OCI-LY1 (cell line): ENCODE measurements around the gene MERTK.

ENCODE experiments used
- H2AFZ ChIP-seq: fragments of 200-600 bp; sonication (generic), shearing (Covaris generic); 2 replicates; pipeline ENCODE4 v1.6.0; 2014; ENCODE audit warnings: antibody characterized with exemption, mild to moderate bottlenecking, low read length
- H3F3A ChIP-seq: fragments of 200-600 bp; sonication (generic), shearing (Covaris generic); 2 replicates; pipeline ENCODE4 v1.6.0; 2014; ENCODE audit warnings: mild to moderate bottlenecking, antibody characterized with exemption, low read length, moderate library complexity; ENCODE audit not compliant: insufficient read depth
- H3K27ac ChIP-seq: fragments of 200-600 bp; sonication (generic); 2 replicates; pipeline ENCODE4 v1.5.1; 2014; ENCODE audit warnings: low read length, mixed run types, mild to moderate bottlenecking, low read depth; ENCODE audit not compliant: poor library complexity, severe bottlenecking
- H3K27me3 ChIP-seq: fragments of 200-600 bp; sonication (generic); 2 replicates; pipeline ENCODE4 v1.6.0; 2014; ENCODE audit warnings: antibody characterized with exemption, mild to moderate bottlenecking, low read length, moderate library complexity; ENCODE audit not compliant: insufficient read depth
- H3K36me3 ChIP-seq: fragments of 200-600 bp; sonication (generic); 2 replicates; pipeline ENCODE4 v1.6.1; 2014; ENCODE audit warnings: mild to moderate bottlenecking, antibody characterized with exemption, low read length, moderate library complexity, mixed read lengths; ENCODE audit not compliant: insufficient read depth
- H3K4me1 ChIP-seq: fragments of 200-600 bp; sonication (generic); 2 replicates; pipeline ENCODE4 v1.5.1; 2014; ENCODE audit warnings: mild to moderate bottlenecking, low read length, moderate library complexity; ENCODE audit not compliant: insufficient read depth, severe bottlenecking
- H3K4me2 ChIP-seq: fragments of 200-600 bp; sonication (generic), shearing (Covaris generic); 2 replicates; pipeline ENCODE4 v1.6.1; 2014; ENCODE audit warnings: low read length
- H3K4me3 ChIP-seq: fragments of 200-600 bp; sonication (generic); 2 replicates; pipeline ENCODE4 v1.5.1; 2014; ENCODE audit warnings: low read length, low read depth, mild to moderate bottlenecking, mixed read lengths; ENCODE audit not compliant: poor library complexity, severe bottlenecking
- H3K79me2 ChIP-seq: fragments of 200-600 bp; shearing (Covaris generic); 2 replicates; pipeline ENCODE4 v1.6.1; 2016; ENCODE audit warnings: mixed run types, low read length, mixed read lengths; ENCODE audit not compliant: insufficient read depth
- H3K9ac ChIP-seq: fragments of 200-600 bp; sonication (generic), shearing (Covaris generic); 2 replicates; pipeline ENCODE4 v1.6.1; 2014; ENCODE audit warnings: mild to moderate bottlenecking, low read length, mixed read lengths
- H3K9me2 ChIP-seq: fragments of 200-600 bp; sonication (generic), shearing (Covaris generic); 2 replicates; pipeline ENCODE4 v1.6.1; 2014; ENCODE audit warnings: low read depth, mild to moderate bottlenecking, low read length, mixed read lengths
- H3K9me3 ChIP-seq: fragments of 200-600 bp; shearing (Covaris generic); 2 replicates; pipeline ENCODE4 v1.6.1; 2014; ENCODE audit warnings: low read length, mixed read lengths
- H4K20me1 ChIP-seq: fragments of 200-600 bp; sonication (generic), shearing (Covaris generic); 2 replicates; pipeline ENCODE4 v1.6.0; 2016; ENCODE audit warnings: mild to moderate bottlenecking, low read length; ENCODE audit not compliant: insufficient read depth
- EZH2 ChIP-seq: fragments of 200-600 bp; sonication (generic), shearing (Covaris generic); IDR thresholded peaks from 2 replicates; pipeline ENCODE4 v1.8.0; 2017; ENCODE audit warnings: borderline replicate concordance, mixed run types, mild to moderate bottlenecking, antibody characterized with exemption, low read length, moderate library complexity, mixed read lengths
- TF ChIP-seq, protein P1 (sequence below): fragments of 200-600 bp; sonication (generic), shearing (Covaris generic); IDR thresholded peaks from 2 replicates; pipeline ENCODE4 v1.5.1; 2017; ENCODE audit warnings: mild to moderate bottlenecking, antibody characterized with exemption, low read length, moderate library complexity, mixed read lengths

MERTK gene

DNA sequence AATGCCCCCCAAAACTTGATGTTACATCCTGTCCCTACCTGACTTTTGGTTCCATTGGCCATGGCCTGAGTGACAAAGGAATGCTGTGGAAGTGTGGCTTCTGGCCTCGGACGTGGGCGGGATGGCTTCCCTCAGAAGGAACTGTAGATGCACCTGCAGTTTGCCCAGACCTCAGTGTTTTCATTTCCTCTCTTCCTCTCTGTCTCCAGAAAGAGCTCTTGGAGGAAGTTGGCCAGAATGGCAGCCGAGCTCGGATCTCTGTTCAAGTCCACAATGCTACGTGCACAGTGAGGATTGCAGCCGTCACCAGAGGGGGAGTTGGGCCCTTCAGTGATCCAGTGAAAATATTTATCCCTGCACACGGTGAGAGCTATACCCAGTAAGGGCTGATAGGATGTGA is 95.6 kb downstream of the MERTK start:
- Histone ChIP-seq H3K4me1 (no peaks in the 10 kb centered on the region), H3K79me2 (no peaks in the 10 kb centered on the region), H3K4me2 (no peak overlapping the region), H3K9me2 (no peaks in the 10 kb centered on the region), H4K20me1 (no peaks in the 10 kb centered on the region), H3K9me3 (no peaks in the 10 kb centered on the region), H3K27ac (no peak overlapping the region), H3F3A (no peaks in the 10 kb centered on the region), H3K9ac (no peak overlapping the region), H3K27me3 (peaks cover 9% of the 10 kb centered on the region; the same call in 1 of the 2 replicates), H2AFZ (no peak overlapping the region), H3K36me3 (no peaks in the 10 kb centered on the region), H3K4me3 (no peak overlapping the region)
- TF ChIP-seq, protein P1, sequence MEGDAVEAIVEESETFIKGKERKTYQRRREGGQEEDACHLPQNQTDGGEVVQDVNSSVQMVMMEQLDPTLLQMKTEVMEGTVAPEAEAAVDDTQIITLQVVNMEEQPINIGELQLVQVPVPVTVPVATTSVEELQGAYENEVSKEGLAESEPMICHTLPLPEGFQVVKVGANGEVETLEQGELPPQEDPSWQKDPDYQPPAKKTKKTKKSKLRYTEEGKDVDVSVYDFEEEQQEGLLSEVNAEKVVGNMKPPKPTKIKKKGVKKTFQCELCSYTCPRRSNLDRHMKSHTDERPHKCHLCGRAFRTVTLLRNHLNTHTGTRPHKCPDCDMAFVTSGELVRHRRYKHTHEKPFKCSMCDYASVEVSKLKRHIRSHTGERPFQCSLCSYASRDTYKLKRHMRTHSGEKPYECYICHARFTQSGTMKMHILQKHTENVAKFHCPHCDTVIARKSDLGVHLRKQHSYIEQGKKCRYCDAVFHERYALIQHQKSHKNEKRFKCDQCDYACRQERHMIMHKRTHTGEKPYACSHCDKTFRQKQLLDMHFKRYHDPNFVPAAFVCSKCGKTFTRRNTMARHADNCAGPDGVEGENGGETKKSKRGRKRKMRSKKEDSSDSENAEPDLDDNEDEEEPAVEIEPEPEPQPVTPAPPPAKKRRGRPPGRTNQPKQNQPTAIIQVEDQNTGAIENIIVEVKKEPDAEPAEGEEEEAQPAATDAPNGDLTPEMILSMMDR: no peak
- no peak for TF ChIP-seq EZH2

DNA sequence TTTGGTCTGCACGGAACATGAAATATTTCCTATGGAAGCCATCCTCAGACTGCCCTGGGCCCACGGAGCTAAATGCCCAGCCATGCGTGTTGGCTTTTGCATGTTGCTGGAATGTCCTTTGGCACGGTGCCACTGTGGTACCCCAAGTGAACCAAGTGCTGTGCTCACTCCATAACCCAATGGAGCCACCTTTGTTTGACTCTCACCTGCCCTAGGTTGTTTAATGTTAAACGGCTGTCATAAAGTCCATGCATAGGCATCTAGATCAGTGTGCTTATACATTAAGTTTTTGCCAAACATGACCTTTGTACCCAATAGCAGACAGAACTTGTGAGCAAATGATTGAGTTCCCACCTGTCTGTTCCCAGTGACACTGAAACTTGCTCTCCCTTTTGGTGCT is 96.7 kb downstream of the MERTK start:
- Histone ChIP-seq H3F3A (no peaks in the 10 kb centered on the region), H3K27me3 (peaks cover 9% of the 10 kb centered on the region; the same call in 1 of the 2 replicates), H3K9me2 (no peaks in the 10 kb centered on the region), H3K9ac (no peak overlapping the region), H3K27ac (no peak overlapping the region), H3K4me3 (no peak overlapping the region), H3K9me3 (no peaks in the 10 kb centered on the region), H3K4me2 (no peak overlapping the region), H2AFZ (no peak overlapping the region), H3K4me1 (no peaks in the 10 kb centered on the region), H3K36me3 (no peaks in the 10 kb centered on the region), H3K79me2 (no peaks in the 10 kb centered on the region), H4K20me1 (no peaks in the 10 kb centered on the region)
- TF ChIP-seq, protein P1: no peak
- TF ChIP-seq EZH2: no peak

DNA sequence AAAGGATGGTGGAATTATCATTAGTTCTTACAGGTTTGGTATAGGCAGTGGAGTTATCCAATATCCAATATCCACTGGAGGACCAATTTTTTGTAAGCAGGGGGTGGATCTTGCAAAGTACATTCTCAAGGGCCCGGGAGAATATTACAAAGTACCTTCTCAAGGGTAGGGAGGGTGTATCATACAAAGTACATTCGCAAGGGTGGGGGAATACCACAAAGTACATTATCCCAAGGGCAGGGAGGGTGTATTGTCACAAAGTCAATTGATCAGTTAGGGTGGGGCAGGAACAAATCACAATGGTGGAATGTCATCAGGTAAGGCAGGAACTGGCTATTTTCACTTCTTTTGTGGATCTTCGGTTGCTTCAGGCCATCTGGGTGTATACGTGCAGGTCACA is 101.4 kb downstream of the MERTK start:
- Histone ChIP-seq H3K4me1 (peaks cover 8% of the 10 kb centered on the region), H3K36me3 (no peaks in the 10 kb centered on the region), H3K9ac (no peak overlapping the region), H3K27me3 (peaks cover 9% of the 10 kb centered on the region; the same call in 1 of the 2 replicates), H3K27ac (no peak overlapping the region), H3F3A (no peaks in the 10 kb centered on the region), H4K20me1 (no peaks in the 10 kb centered on the region), H3K4me3 (no peak overlapping the region), H3K9me2 (no peaks in the 10 kb centered on the region), H2AFZ (no peak overlapping the region), H3K9me3 (no peaks in the 10 kb centered on the region), H3K79me2 (no peaks in the 10 kb centered on the region), H3K4me2 (no peak overlapping the region)
- TF ChIP-seq EZH2: no peak
- TF ChIP-seq, protein P1: no peak
